K562 treated with DMSO at 1 percent for 48 hours (cell line): ENCODE results near the gene IPO13. TPM values are rescaled to one million over a fixed set of nuclear protein-coding genes. Genes with fewer than 3 reads are reported as not detected.

ENCODE experiments used
- total RNA-seq: library from RNA; unstranded; fragments of 300-600 nt; gene quantifications from 2 replicates; pipeline ENCODE4 v1.2.3, GENCODE V29; 2022; ENCODE audit warnings: low replicate concordance; ENCODE audit errors: extremely low read depth

Gene IPO13, protein sequence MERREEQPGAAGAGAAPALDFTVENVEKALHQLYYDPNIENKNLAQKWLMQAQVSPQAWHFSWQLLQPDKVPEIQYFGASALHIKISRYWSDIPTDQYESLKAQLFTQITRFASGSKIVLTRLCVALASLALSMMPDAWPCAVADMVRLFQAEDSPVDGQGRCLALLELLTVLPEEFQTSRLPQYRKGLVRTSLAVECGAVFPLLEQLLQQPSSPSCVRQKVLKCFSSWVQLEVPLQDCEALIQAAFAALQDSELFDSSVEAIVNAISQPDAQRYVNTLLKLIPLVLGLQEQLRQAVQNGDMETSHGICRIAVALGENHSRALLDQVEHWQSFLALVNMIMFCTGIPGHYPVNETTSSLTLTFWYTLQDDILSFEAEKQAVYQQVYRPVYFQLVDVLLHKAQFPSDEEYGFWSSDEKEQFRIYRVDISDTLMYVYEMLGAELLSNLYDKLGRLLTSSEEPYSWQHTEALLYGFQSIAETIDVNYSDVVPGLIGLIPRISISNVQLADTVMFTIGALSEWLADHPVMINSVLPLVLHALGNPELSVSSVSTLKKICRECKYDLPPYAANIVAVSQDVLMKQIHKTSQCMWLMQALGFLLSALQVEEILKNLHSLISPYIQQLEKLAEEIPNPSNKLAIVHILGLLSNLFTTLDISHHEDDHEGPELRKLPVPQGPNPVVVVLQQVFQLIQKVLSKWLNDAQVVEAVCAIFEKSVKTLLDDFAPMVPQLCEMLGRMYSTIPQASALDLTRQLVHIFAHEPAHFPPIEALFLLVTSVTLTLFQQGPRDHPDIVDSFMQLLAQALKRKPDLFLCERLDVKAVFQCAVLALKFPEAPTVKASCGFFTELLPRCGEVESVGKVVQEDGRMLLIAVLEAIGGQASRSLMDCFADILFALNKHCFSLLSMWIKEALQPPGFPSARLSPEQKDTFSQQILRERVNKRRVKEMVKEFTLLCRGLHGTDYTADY
- 93.2 TPM in 1 of 2 replicates, not detected in the other for total RNA-seq

DNA sequence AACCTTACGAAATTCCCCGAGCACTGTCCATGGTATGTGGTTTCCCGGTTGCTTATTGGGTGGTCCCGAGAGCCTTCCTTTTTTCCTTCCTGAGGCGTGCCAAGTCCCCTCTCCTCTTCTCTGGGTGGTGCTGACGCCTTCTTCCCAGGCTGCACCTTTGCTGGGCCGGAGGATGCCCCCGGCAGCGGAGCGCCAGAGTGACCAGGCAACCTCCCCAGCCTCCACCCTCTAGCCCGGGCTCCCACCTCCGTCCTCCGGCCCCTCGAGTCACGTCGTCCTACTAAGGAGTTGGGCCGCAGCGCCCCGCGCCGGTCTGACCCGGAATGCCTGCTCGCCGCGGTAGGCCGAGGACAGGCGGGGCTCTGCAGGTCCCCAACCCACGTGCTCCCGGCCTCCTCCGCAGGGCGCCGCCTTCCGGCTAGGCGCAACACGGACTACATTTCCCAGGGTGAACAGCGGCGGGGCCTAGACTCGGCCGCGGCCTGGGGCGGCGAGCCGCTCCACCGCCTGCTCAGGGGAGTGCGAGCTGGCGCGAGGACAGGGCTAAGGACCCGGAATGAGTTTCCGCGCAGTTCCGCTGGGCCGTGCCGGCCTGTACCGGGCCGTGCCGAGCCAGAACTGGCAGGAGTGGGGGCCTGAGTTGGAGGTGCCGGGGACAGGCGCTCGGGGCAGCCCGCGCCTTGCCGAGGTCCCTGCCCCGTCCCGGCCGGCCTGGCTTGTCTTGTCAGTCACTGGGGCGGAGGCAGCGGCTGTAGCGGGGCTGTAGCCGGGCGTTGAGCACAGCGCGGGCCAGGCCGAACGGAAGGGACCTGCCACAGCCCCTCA, at the start of gene IPO13:
Gene IPO13, plus strand, starts transcription at position 715 of the 825 bp plus-strand sequence. CDS start 651 bp downstream, outside the sequence.

DNA sequence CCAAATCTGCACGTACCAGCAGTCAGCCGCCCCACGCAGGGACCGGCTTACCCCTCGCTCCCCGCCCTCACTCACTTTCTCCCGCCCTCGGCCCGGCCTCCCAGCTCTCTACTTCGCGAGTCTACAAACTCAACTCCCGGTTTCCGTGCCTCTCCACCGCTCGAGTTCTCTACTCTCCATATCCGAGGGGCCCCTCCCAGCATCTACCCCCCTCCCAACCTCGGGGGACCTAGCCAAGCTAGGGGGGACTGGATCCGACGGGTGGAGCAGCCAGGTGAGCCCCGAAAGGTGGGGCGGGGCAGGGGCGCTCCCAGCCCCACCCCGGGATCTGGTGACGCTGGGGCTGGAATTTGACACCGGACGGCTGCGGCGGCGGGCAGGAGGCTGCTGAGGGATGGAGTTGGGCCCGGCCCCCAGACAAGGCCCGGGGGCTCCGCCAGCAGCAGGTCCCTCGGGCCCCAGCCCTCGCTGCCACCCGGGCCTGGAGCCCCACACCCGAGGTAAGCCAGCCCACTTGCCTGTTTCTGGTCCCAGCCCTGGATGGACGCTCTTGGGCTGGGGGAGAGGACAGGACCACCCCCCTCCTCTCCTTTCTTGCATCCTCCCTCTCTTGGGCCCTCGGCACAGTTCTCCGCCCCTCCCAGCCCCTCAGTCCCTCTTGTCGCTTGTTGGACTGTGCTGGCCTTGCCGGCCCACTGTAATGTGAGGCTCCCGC, 13.2 kb upstream of the IPO13 start, which contains the start of gene ARTN:
Gene ARTN, plus strand, starts transcription at position 416 of the 715 bp plus-strand sequence. CDS start 1,856 bp downstream, outside the sequence.

DNA sequence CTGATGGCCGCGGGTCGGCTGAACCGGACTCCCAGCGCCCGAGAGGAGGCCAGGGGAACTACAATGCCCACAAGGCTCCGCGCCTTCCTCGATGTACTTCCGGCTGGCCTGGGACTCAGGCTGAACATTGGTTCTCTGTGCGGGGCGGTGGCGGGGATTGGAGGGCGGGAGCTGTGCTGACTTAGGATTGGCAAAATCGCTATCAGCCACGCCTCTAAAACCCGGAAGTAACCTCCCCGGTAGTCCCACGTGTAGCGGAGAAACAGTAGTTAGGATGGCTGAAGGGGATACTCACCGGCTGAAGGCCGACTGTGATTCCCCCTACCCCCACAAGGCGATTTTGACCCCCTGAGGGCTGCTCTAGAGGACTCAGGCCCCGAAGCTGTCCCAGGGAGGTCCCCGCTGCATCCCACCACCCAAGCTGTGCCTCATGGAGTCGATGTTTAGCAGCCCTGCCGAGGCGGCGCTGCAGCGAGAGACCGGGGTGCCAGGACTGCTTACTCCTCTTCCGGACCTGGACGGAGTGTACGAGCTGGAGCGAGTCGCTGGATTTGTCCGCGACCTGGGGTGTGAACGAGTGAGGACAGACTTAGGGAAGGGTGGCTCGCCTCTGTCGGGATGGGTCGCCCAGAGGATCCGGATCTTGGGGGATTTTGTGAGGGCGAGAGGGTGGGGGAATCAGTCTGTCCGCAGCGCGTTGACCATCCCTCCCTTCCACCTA, 23.2 kb downstream of the IPO13 start, which contains the start of gene DPH2:
Gene DPH2, plus strand, starts transcription at position 265 of the 721 bp plus-strand sequence. Its CDS starts 166 bp downstream, at position 431.

DNA sequence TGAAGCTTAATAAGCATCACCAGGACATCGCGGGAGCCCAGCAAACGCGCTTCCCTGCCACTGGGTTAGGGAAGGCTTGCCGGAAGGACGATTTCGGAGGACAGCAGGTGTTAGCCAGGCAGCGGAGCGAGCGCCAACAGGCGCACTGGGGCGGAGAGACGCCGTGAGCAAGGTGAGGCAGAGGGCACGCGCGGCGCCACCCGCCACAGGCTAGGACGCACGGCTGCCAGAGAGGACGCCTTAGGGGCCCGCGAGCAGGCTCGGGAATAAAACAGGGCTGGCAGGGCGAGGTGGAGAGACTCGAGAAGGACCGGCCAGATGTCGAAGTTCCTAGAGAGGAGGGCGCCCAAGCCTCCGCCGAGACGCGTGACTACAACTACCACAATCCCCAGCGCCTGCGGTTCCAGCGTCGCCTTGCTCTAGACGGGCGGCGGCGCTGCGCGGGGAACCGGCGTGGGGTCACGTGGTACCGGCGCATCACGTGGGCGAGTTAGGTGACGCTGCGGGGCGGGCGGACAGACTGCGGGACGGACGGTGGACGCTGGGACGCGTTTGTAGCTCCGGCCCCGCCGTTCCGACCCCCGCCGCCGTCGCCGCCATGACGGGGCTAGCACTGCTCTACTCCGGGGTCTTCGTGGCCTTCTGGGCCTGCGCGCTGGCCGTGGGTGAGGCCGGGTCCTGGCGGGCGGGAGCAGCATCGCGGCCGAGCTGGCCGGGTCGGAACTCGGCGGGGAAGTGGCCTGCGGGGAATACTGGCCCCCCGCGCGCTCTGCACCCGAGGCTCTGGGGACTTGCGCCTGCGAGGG, 27.9 kb downstream of the IPO13 start, which contains the start of gene ATP6V0B:
Gene ATP6V0B, plus strand, starts transcription at position 518 of the 806 bp plus-strand sequence. Its CDS starts 81 bp downstream, at position 599.

DNA sequence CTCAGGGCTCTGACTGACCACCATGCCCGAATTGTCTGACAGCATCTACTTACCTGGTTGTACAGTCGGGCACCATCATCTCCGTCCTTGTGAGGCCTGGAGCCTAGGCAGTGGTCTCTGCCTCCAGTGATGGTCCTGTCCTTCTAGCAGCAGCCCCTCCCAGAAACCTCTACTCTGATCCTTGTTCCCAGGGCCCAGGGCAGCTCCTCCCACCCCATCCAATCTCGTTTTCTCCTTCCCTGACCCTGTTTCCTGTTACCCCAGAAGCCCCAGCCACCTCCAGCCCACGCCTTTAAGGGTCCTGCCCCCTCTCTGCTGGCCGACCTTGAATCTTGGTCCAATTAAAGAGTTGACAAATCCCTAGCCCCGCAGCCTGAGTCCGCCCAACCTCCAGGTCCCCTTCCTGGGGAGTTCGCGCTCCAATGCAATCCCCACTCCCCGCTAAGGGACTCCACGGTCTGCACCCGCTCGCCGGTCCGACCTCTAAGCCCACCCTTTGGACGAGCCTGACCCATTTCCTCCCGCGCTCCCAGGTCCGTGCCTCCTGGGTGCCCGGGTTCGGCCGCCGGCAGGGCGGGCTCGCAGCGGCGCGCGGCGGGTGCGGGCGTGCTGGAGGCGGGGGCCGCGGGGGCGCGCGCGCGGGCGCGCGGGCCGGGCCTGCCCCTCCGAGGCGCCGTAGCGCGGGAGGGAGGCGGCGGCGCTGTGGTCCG, 32.0 kb downstream of the IPO13 start, which contains the start of gene B4GALT2:
Gene B4GALT2, plus strand, starts transcription at position 660 of the 710 bp plus-strand sequence. CDS start 1,951 bp downstream, outside the sequence.

DNA sequence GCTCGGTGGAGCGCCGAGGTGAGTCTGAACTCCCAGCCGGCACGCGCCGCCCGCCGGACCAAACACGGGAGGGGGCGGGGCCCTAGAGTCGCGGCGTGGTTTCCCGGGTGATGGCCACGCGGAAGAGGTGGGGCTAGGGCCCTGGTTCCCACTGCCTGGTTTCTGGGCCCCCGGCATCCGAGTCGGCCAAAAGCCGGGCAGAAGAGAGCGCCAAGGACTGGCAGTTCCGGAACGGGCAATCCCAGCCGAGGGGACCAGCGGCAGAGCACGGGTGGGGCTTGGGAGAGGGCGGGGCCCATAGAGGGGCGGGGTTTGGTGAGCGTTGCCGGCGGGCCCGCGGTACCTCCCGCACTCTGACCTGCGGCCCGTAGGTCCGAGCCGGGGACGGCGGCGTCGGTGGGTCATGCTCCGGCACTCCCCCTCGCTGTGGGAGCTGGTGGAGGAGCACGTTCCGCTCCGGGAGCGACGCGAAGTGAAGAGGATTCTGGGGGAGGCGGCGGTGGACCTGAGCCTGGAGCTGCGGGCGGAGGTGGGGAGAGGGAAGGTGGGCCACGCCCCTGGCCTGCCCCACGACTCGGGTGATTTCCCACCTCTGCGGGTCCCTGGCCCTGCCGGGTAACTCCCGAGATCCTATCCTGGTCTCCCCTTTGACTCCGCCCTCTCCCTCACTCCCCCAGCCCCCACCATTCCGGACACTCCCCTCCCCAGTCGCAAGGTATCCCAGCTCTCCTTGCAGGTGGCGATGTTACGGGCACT, 44.9 kb downstream of the IPO13 start, which contains the start of gene CCDC24:
Gene CCDC24, plus strand, starts transcription at position 124 of the 756 bp plus-strand sequence. Its CDS starts 280 bp downstream, at position 404.

Other genes starting within 250 kb of the IPO13 start
- not detected in 2 replicates for gene ST3GAL3, start 239.4 kb upstream of the IPO13 start, total RNA-seq
- gene ARTN, start 13.1 kb upstream of the IPO13 start, total RNA-seq = not detected in 2 replicates
- not detected in 2 replicates for gene DPH2, start 23.1 kb downstream of the IPO13 start, total RNA-seq
- 748 TPM in 1 of 2 replicates, not detected in the other for gene ATP6V0B, start 28.0 kb downstream of the IPO13 start, total RNA-seq
- gene B4GALT2, start 32.3 kb downstream of the IPO13 start, total RNA-seq = not detected in 2 replicates
- not detected in 2 replicates for gene CCDC24, start 44.6 kb downstream of the IPO13 start, total RNA-seq
- not detected in 2 replicates for gene SLC6A9, start 84.5 kb downstream of the IPO13 start, total RNA-seq
- not detected in 2 replicates for gene KLF17, start 171.9 kb downstream of the IPO13 start, total RNA-seq
- not detected in 2 replicates for gene KLF18, start 194.7 kb downstream of the IPO13 start, total RNA-seq